NOMO-1 treated with dmso at 0.1 percent for 144 hours (cell line): ENCODE data around the gene EFNA5.

Experiments used
- DNase-seq: peaks from one replicate; lab custom pipeline; 2025; ENCODE audit not compliant: unreplicated experiment; lab: John Stamatoyannopoulos, UW

EFNA5 gene

DNA sequence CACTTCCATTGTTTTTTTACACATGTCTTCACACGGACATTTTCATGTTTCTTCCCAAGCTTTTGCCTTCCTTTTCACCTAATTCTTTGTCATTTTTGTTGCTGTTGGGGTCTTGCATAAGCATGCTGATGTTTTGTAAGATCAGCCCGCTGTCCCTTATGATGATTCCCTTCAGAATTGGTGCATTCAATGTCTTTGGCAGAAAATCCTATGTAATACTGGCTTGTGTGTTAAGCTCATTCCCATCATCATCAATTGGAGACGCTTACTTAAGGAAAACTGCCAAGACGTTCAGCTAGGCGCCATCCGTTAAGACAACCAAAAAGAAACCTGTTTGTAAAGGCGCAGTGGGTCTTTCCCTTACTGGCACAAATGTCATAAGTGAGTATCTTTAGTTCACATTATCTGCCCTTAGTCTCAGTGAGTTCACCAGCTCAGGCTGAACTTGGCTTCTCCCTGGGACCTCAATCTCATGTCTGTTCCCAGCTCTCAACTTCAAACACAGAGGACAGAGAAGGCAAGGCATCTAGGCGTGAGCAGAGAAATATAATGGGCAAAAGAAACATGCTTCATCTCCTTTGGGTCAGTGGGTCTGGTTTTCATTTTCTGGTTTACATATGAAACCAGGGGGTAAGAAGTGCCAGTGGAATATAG lies 97.9 kb downstream of the EFNA5 start:
- no peak for DNase-seq

DNA sequence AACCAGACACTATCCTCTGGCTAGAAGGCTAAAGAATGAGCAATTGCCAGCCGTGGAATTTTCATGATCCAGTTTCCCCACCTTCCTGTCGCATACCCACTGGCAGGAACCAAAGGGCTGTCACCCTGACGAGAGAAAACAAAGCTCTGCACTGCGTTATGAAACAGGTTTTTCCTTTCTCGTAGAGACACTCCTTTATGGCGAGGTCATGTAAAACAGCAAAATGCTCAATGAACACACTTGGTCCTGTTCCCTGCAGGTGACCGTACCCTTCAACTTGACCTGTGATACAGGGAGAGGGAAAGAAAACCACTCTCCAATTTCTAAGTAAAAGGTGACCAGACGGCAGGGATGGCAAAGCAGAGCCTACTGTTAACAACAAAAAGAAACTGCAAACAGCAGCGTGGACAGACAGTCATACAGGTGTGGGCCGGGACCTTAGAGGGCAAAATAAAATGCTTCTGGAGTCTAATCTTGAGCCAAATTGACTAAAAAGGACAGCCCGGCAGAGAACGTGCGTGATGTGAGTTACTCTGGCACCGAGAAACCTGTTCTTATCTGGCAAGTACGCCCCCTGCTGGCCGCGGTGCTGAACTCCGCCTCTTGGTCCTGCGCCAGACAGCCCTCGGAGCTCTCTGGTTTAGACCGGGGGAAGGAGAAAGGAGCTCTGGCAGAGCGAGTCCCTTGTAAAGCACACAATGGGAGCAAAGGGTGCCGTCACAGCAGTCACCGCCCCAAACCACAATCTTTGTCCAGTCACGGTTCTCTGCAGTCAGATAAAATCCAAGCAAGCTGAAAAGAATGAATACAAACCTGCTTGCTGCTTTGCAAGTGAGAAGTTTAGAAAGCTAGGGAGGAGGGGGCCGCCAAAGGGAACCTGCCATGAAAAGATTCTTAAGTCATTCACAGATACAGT lies 98.9 kb downstream of the EFNA5 start:
- peak; percentile 70 for DNase-seq

DNA sequence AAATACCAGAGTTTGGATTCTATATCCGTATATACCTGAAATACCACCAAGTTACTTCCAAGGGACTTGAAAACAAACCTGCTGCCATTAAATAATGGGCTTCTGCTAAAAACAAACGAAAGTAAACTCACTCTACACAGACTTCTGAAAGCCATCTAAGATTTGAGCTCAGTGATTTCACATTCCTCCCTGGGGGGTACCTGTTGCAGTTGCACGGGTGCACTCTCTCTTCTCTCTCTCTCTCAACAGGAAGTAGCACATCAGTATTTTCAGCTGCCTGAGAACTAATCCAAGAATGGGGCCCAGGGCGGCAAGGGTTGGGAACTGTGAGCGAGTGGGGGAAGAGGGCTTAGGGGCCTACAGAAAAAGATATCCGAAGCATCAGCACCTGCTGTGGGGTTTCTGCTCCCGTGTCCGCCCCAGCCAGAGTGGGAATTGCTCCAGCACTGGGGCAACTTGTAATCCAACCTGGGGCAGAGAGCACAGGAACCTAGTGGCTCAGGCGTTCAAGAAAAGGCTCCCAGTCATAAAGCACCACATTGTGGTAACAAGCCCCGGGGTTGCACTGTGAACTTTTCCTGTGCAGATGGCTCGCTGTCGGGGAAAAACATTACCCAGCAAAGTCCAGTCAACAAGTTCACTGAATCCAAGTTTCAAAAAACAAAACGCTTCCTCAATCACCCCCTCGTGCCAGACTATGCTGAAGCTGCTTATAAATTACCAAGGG lies 99.8 kb downstream of the EFNA5 start:
- no peak for DNase-seq

DNA sequence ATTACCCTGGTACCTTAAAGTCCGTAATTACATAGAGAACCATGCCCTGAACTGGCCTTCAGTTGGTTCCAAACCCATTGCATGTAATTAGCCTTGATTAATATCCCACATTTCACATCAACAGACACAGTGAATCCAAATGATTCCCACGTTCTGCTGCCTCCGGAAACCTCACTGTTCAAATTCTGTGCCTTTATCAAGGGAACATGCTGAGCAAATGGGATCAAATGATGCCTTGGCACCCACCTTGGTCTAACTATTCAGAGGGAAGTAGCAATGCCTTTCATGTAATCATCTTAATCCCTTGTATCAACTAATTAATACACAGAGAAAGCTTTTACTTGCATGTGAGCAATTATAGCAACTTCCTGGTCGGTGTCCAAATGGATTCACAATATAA lies 100.6 kb downstream of the EFNA5 start:
- DNase-seq = no peak

DNA sequence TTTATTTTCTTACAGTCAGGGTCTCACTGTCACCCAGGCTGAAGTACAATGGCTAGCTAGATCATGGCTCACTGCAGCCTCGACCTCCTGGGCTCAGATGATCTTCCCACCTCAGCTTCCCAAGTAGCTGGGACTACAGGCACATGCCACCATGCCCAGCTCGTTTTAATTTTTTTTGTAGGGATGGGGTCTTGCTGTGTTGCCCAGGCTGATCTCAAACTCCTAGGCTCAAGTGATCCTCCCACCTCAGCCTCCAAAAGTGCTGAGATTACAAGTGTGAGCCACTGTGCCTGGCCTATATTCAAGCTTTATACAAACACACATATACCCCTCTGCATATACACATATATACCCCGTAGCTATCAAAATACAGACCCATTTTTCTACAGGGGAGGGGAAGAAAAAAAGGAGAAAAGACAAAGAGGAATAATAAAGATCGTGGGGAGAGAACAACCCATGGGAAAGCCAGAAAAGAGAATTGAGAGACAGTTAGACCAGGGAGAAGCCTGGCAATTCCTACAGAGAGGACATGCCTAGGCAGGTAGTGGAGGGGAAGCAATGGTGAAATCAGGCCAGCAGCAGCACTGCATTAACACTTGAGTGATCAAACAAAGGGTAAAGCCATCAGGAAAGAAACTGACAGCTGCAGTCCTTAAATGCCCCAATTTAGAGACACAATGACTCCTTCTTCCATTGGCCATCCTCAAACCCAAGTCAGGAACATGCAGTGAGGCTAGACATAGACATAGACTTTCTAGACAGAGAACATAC lies 102.7 kb downstream of the EFNA5 start:
- no peak for DNase-seq

DNA sequence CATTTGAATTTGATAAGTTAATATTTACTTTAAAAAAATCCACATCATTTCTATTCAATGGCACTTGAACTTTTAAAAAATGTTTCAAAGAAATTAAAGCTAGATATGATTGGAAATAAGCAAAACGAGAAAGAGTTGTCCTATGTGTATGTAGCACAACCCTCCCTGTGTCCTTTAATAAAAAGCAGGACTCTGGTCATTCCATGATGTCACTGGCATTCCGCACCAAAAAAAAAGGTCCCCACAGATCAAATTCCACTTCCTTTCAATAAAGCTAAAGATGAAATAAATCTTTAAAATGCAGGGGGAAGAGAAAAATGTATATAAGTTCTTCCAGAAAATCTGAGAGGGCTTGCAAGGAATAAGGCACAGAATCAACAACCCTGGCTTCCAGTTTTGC lies 103.8 kb downstream of the EFNA5 start:
- DNase-seq = no peak

DNA sequence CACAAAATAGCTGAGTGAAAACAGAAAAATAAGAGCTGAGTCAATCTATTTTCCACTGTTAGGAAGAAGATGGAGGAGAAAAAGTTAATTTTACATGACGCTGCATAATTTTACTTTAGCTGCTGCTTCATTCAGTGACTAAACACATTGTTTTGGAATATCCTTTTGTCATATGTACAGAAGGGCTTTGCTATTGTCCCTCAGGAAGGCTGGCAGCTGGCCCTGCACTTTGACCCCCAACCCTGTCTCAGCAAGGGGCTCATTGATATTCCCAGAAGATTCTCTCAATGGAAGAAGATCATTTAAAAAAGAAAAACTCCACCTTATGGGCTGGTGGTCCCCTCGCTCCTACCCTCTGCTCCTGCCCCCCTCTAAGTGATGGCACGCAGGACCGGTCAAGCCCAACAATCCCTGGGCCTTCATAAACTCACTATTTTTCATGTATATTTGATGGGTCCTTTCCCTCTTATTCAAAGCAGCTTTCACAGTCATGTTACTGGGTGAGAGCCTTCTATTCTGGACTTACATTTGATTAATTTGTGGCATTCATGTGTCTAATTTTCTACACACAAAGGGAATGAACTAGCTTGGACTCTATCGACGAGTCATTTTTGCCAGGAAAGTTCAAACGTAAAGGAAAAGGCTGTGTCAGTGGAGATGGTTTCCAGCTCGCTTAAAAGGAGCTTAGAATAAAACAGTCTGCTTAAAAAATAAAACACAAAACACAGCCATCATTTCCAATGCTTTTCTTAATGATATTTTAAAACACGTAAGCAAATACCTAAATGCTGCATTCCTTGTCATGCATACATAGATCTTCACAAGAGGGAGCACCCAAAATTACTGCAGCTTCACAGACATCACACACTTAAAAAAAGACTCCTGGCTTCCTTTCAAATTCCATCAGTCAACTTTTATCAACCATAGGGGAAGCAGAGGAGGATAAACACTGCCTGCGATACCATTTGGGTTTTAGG lies 104.7 kb downstream of the EFNA5 start:
- DNase-seq = no peak

DNA sequence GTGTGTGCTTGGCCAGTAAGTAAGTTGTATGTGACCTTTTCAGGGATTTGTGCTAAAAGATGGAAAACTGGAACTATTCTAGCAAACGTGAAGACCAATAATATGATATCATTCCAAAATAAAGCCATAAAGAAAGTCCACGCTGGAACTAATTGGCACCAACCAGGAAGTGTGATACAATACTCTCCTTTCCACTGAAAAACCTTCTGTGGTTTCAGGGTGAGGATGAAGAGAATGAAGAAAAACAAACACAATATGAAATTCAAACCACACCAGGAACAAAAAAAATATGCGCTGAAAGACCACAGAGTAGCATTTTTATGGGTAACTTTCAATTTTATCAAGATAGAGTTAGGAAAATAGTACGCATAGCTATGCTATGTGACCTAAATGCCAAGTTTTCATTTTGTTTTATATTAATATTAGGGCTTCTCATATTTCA lies 105.8 kb downstream of the EFNA5 start:
- no peak for DNase-seq

DNA sequence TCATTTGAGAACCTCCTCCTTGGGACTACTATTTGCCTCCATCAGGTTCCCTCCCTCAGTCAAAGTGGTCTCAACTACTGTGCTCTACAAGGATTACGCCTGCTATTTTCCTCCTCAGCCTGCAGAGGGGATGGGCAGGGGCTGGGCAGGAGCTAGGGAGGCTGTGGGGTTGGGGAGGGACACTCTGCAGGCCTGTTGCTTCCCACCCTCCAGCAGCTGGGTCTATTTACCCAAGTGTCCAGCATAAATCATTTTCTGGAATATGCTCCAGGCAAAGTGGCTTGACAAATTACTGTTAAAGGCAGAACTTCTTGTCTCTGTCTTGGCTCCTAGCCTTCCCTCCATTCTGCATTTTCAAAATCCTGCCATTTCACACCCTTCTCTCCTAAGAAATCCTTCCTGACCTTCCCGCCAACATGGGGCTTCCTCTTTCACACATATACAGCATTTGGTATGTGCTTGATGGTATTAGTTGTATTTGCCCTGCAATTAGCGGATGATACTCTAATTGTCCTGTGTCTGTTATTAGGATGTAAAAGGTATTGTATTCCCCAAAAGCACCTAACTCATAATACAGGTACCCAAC lies 106.7 kb downstream of the EFNA5 start:
- no peak for DNase-seq

DNA sequence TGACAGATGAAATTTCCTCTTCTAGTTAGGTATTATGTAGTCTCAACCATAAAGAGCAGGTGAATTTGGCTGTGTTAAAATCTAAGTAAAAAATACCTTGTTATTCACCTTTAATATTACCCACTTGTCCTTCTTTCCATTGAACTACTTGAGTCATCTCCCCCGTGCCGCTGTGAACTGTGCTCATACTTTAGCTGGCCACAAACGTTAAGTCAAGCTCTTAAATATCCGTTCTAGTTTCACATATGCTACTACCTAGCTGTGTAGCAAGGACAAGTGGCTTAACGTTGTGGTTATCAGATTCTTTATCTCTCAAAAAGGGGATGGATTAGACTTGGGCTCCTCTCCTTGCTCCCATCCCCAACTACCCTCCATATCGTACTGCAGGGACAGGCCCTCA lies 110.4 kb downstream of the EFNA5 start:
- DNase-seq = no peak

DNA sequence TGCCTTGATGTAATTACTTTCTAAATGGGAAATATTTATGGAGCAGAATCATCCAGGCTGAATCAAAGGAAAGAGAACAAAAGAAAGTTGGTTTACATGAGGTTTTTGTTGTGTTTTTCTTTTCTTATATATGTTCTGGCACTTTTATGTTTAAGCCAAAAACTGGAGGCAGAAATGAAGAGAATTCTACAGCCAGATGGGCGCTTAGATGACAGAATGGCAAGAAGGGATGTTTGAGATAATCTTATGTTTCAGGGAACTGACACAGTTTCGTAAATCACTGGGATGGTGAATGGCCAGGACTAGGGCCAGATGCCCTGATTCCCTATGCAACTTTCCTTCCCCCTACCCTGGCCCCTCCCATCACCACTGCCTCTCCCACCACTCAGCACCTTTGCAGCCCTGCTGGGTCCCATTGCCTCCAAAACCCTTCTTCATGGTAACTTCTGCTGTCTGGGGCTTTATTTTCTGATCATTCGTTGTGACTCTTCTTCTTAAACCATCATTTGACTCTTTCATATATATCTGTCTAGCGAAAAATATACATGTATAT lies 111.8 kb downstream of the EFNA5 start:
- no peak for DNase-seq

DNA sequence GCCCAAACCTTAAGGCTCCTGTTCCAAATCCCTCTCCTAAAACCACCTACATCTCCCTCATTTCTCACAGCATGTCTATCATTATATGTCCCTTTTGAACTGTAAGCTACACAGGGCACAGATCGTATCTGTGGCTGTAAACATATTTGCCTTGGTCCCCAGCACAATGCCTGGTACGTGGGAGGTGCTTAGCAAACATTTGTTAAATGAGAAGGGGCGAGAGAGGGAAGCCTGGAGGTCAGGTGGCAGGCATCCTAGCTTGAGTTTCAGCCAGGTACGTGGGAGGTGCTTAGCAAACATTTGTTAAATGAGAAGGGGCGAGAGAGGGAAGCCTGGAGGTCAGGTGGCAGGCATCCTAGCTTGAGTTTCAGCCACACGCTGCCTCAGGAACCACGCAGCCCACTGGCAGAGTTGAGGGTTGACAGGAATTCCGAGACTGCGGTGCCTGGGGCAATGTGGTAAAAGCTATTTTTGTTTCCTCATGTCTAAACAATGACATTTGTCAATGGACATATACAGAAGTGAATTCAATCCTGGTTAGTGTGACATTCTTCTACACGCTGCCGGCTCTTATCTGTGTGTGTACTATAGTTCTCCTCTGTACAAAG lies 113.6 kb downstream of the EFNA5 start:
- no peak for DNase-seq

DNA sequence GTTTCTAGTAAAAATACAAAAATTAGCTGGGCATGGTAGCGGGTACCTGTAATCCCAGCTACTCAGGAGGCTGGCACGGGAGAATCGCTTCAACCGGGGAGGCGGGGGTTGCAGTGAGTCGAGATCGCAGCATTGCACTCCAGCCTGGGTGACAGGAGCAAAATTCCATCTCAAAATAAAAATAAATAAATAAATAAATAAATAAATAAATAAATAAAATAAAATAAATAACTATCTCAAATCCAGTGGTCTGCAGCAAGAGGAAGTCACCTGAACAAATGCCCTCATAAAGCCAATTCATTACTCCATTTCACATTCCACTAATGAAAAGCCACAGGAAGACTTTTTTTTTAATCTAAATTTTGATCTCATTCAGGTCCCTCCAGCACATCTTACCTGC lies 114.2 kb downstream of the EFNA5 start:
- DNase-seq = no peak

DNA sequence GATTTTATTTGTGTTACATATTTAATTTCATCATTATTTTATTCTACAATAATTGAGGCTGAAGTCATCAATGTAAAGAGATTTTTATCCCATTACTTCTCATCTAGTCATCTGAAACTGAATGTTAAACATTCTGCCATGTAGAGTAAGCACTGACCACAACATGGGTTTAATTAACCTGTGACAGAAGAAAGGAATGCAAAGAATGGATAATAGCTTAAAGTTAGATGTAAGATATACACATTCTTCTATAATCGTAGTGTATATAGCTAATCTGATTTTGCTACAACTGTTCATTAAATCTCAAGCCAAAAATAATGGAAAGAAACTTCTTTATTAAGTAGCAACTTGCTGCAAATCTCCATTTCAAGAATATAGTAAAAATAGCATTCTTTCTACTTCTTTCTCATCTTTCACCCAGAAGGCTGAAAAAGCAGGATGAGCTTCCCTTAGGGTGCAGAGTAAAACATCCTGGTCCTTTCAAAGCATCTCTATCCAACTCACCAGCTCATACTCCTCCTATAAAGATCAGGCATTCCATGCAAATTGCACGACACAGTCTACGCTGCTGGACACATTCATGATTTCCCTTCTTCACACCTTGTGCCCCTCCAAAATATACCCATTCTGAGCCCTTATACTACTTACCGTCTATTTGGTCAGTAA lies 115.2 kb downstream of the EFNA5 start:
- no peak for DNase-seq

DNA sequence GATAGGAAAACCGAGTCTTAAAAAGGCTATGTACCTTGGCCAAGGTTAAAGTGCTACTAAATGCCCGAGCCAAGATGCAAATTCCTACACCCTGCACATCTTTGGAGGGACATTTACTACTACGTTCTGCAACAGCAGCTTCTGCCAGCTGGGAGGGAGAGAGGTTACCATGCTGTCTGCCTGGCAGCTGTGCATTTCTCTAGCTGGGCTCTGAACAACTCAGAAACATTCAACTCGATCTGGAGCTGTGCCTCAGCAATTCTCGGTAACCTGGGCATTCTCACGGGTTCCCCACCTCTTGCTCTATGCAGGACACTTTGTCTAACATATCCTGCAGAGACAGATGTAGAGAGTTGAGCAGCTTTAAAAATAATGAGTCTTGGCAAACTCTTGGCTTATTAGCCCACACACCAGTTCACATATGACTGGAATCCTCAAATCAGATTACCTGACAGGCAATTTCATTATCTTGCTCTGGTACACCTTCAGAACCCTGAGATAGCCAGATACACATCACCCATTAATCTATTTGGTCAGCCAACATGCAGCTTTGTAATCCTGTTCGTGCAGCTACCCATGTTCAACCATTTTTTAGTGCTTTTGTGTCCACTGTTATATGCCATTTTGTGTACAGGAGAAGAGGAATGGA lies 115.8 kb downstream of the EFNA5 start:
- DNase-seq = no peak

DNA sequence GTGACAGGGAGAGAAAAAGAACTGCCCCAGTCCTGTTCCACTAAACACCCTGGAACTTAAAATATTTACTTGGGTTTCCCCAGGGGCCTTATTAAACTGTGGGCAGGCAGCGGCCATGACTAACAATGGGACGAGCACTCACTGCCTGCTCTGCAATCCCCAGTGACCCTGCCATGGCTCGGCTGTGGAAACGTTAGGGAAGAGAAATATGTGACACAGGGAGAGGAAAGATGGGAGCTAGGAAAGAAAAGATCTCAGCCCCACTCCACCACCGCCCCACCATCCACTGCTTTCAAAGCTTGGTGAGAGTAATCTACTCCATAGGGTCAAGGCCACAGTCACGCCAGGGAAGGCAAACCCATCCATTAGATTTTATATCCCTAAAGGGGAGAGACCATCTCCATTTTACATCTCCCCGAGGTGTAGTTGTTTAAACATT lies 117.6 kb downstream of the EFNA5 start:
- no peak for DNase-seq

DNA sequence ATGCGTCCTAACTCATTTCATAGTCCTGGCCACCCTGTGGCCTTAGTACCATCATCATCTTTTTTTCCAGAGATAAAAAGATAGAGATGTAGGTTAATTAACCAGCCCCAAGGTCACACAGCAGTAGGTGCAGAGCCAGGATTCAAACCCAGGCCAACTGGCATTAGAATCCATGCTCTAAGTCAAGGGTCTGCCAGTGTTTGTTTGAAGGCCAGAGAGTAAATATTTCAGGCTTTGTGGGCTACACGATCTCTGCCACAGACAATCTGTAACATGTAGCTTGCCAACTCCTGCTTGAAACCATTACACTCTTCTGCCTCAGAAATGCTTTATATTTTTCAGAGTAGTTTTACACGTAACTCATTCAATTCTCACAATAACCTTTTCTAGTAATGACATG lies 119.6 kb downstream of the EFNA5 start:
- no peak for DNase-seq

DNA sequence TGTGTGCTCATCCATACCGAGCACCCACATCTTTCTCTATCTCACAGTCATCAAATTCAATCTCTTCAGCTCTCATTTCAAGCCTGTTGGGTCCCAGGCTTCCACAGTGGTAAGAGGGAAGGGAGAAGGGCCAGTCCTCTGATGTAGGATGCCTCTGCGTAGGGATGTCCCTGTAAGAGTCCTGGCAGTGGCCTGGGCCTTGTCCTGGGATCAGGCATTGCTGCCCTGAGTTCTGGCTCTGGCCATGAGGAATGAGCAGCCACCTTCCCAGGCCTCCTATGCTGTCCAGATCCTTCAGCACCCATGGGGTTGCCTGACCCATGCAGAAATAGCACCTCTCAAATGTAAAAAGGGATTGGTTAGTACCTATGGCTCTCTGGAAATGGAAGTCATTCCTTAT lies 121.2 kb downstream of the EFNA5 start:
- DNase-seq = no peak
